A549 treated with ZK216348 at 1 μM for 4 hours (cell line): Measurements from ENCODE around the gene PMFBP1. TPM values are rescaled to one million over a fixed set of nuclear protein-coding genes. Genes with fewer than 3 reads are reported as not detected.

ENCODE experiments used
- total RNA-seq: library from RNA; stranded (reverse); fragments of 200-300 nt; extraction: Qiagen RNA extraction; gene quantifications from 5 replicates; pipeline ENCODE4 v1.2.3, GENCODE V29; 2022; ENCODE audit warnings: low read depth

The PMFBP1 gene, protein sequence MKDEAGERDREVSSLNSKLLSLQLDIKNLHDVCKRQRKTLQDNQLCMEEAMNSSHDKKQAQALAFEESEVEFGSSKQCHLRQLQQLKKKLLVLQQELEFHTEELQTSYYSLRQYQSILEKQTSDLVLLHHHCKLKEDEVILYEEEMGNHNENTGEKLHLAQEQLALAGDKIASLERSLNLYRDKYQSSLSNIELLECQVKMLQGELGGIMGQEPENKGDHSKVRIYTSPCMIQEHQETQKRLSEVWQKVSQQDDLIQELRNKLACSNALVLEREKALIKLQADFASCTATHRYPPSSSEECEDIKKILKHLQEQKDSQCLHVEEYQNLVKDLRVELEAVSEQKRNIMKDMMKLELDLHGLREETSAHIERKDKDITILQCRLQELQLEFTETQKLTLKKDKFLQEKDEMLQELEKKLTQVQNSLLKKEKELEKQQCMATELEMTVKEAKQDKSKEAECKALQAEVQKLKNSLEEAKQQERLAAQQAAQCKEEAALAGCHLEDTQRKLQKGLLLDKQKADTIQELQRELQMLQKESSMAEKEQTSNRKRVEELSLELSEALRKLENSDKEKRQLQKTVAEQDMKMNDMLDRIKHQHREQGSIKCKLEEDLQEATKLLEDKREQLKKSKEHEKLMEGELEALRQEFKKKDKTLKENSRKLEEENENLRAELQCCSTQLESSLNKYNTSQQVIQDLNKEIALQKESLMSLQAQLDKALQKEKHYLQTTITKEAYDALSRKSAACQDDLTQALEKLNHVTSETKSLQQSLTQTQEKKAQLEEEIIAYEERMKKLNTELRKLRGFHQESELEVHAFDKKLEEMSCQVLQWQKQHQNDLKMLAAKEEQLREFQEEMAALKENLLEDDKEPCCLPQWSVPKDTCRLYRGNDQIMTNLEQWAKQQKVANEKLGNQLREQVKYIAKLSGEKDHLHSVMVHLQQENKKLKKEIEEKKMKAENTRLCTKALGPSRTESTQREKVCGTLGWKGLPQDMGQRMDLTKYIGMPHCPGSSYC
- 0.07 to 0.28 TPM (median 0.25 TPM) in 3 of 5 replicates, not detected in the others for total RNA-seq

DNA sequence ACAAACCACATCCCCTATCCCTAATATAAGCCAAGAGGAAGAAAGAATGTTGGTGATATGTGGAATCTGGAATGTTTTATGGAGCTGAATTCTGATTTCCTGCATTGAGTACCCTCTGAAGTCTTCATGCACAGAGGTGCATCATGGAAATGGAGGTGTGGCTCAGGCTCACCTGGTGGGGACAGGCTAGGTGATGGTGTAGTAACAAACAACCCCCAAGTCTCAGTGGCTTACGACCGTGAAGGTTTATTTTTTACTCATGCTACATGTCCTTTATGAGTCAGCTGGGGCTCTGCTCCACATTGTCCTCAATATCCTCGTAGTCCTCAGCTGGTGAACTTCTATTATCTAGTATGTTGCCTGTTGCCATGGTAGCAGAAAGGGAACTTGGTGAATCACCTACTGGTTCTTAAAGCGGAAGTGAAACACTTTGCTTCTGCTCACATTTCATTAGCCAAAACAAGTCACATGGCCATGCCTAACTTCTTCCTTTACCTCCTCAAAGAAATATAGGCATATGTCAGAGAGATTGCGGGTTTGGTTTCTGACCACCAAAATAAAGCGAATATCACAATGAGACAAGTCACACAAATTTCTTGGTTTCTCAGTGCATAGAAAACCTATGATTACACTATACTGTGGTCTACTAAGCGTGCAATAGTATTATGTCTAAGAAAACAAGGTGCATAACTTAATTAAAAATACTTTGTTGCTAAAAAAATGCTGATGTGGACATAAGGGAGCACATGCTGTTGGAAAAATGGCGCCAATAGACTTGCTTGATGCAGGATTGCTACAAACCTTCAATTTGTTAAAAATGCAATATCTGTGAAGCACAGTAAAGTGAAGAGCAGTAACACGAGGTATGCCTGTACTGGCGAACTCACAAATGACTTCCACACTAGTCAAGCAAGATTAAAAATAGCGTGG is at the start of gene PMFBP1:
PMFBP1 (minus strand) TSS at position 51 of the 930 bp plus-strand sequence. CDS start 947 bp downstream, outside the sequence.

DNA sequence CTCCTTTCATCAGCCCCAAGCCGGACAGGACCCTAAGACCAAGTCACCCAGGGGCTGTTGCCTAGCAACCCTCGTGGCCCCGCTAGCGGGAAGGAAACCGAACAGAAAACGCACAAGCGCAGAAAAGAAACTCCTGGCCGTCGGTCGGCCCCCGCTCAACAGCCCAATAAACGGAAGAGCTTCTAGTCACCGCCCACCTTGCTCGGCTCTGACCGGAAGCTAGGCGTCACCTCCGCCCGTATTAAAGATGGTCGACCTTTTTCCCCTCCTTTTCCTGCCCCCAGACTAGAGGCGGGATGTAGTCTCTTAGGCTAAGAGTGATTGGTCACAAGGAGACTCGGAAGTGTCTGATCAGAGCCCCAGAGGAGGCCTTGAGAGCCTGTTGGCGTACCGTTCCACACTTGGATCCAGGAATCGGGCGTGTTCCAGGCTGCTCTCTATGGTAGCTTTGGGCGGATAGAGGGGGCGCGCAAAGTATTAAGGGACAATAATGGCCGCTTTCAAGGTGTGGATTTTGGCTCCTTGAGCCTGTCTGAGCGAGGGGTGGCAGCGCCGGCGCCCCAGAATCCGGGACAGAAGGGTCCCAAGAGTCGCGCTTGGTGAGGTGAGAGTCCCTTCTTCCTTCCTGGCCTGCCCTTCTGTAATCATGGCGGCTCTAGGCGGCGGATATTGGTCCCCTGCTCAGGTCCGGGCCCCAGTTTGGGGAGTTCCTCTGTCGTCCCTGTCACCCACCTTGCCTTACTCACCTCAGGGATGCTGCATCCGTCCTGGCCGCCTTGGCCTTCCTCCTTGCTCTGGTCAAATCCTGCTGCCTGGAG is 78.3 kb downstream of the PMFBP1 start, which contains the start of the genes DHX38 and TXNL4B:
DHX38 (plus strand) TSS at position 400 of the 818 bp plus-strand sequence. CDS start 2,311 bp downstream, outside the sequence.
TXNL4B (minus strand) TSS at position 173 of the 818 bp plus-strand sequence. CDS start 2,871 bp downstream, outside the sequence.

Other genes starting within 250 kb of the PMFBP1 start
- not detected in 5 replicates for gene PKD1L3, start 171.8 kb downstream of the PMFBP1 start, total RNA-seq
- 11.5 to 15.6 TPM (median 14.2 TPM) in 5 replicates for gene DHODH, start 163.4 kb downstream of the PMFBP1 start, total RNA-seq
- 0.51 TPM in 1 of 5 replicates, not detected in the others for gene HP, start 117.7 kb downstream of the PMFBP1 start, total RNA-seq
- gene HPR, start 108.9 kb downstream of the PMFBP1 start, total RNA-seq = not detected in 5 replicates
- gene TXNL4B, start 78.5 kb downstream of the PMFBP1 start, total RNA-seq = 18.7 to 22.6 TPM (median 21.1 TPM) in 5 replicates
- 43.6 to 56.4 TPM (median 54.9 TPM) in 5 replicates for gene DHX38, start 78.3 kb downstream of the PMFBP1 start, total RNA-seq